Testis (tissue), 3 donors: ENCODE measurements around the gene ZNF333. TPM values are rescaled to one million over a fixed set of nuclear protein-coding genes. Genes with fewer than 3 reads are reported as not detected.

Source experiments
- DNase-seq: peaks from one replicate; pipeline ENCODE4 v3.0.0-alpha.2; 2019
- H3K27ac ChIP-seq, 2 donors: fragments of 200-600 bp; sonication (generic); one replicate each; pipeline ENCODE4 v1.5.1; 2019
- H3K27me3 ChIP-seq: fragments of 200-600 bp; sonication (generic); one replicate; pipeline ENCODE4 v1.5.1; 2019
- H3K36me3 ChIP-seq: fragments of 200-600 bp; sonication (generic); one replicate; pipeline ENCODE4 v1.5.1; 2017; ENCODE audit warnings: low read depth; ENCODE audit errors: missing control alignments
- H3K4me1 ChIP-seq: fragments of 200-600 bp; sonication (generic); one replicate; pipeline ENCODE4 v1.5.1; 2019
- H3K4me3 ChIP-seq, 2 donors: fragments of 200-600 bp; sonication (generic); one replicate each; pipeline ENCODE4 v1.5.1; 2017 to 2019
- H3K9me3 ChIP-seq: fragments of 200-600 bp; sonication (generic); one replicate; pipeline ENCODE4 v1.5.1; 2017
- POLR2A ChIP-seq: fragments of 450-650 bp; IDR thresholded peaks from one replicate; pipeline ENCODE4 v1.6.1; 2017; ENCODE audit warnings: antibody characterized with exemption, mild to moderate bottlenecking, moderate library complexity
- WGBS, 2 donors: methylation state at CpG; one replicate each; pipeline ENCODE4 v1.1.5; 2018; 5-methylcytosine and 5-hydroxymethylcytosine counted together
- intact Hi-C: fragments of 100-400 bp; cut with DNase I; formaldehyde crosslinking; loops from one replicate; pipeline ENCODE4 v1.15.1; 2023; ENCODE audit warnings: low total_unique reads
- polyA plus RNA-seq: library from polyadenylated mRNA; stranded (reverse); fragments of 350-450 nt; fragmentation: Illumina TruSeq; extraction: RNeasy Lipid Tissue Mini Kit (QIAGEN cat#74804); gene quantifications from one replicate; pipeline ENCODE4 v1.2.3, GENCODE V29; 2014; ENCODE audit warnings: low read depth, low replicate concordance; ENCODE audit not compliant: insufficient read depth
- total RNA-seq, 2 donors: library from RNA; depleted of rRNA; stranded (reverse); fragments of >200 nt; gene quantifications; one replicate each; pipeline ENCODE4 v1.2.3, GENCODE V29; 2016
- TF ChIP-seq, protein P1 (sequence below), 3 experiments: fragments of 450-650 bp in 2 of 3; fragments of 200-600 bp in 1 of 3; sonication (generic) in 1 of 3; IDR thresholded peaks; one replicate each; pipeline ENCODE4 v1.5.1; 2016 to 2019; ENCODE audit warnings: antibody characterized with exemption in 3 of 3, mild to moderate bottlenecking in 2 of 3, moderate library complexity in 1 of 3

Gene ZNF333
- total and polyA plus RNA-seq, 3 donors from 2014 or later, result 24.2 to 48.7 (median 42.4) TPM

DNA sequence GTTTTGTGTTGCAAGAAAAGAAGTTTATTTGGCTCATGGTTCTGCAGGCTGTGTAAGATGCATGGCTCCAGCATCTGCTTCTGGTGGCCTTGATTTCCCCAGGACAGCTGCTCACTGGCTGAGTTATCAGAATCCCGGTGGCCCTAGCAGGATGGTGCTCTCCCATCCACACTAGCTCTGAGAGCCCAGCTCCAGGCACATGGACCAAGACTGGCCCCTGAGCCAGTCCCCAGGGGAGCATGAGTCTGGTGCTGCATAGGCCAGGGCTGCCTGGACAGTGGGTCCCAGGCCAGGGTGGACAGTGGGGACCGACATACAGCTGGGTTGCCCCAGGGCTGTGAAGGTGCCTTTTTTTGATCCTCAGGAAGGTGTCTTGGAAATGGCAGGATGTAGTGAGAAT lies 78.2 kb downstream of the ZNF333 start:
- H3K4me1 ChIP-seq, result no peaks in the 10 kb centered on the region
- H3K27ac ChIP-seq, result no peak overlapping the region
- H3K9me3 ChIP-seq, result no peaks in the 10 kb centered on the region
- no peak for DNase-seq
- intact Hi-C loops, result no loop called here
- H3K36me3 ChIP-seq, result no peaks in the 10 kb centered on the region
- WGBS, 2 donors, result 60 to 88% methylated on average over 1 to 2 of the region's 2 CpGs
- H3K27me3 ChIP-seq, result no peaks in the 10 kb centered on the region
- H3K4me3 ChIP-seq, result no peak overlapping the region
- TF ChIP-seq POLR2A, result no peak
- TF ChIP-seq, protein P1, sequence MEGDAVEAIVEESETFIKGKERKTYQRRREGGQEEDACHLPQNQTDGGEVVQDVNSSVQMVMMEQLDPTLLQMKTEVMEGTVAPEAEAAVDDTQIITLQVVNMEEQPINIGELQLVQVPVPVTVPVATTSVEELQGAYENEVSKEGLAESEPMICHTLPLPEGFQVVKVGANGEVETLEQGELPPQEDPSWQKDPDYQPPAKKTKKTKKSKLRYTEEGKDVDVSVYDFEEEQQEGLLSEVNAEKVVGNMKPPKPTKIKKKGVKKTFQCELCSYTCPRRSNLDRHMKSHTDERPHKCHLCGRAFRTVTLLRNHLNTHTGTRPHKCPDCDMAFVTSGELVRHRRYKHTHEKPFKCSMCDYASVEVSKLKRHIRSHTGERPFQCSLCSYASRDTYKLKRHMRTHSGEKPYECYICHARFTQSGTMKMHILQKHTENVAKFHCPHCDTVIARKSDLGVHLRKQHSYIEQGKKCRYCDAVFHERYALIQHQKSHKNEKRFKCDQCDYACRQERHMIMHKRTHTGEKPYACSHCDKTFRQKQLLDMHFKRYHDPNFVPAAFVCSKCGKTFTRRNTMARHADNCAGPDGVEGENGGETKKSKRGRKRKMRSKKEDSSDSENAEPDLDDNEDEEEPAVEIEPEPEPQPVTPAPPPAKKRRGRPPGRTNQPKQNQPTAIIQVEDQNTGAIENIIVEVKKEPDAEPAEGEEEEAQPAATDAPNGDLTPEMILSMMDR (IDR thresholded peaks at IDR 0.05), result no peak

DNA sequence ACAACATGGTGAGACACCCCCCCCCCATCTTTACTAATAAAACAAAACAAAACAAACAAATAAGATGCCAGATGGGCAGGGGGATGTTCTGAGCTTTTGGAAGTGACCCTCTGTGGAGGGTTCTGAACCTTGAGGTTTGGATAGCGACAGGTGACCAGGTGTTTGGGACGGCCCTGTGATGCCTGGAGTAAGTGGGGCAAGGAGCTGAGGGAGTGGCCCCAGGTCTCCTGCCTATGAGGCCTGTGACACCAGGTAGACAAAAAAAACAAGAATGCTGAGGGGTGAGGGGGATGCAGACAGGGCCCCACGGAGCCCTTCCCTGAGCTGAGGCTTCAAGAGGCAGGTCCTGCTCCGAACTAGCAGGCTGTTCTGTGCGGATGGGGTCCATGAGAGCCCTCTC lies 79.4 kb downstream of the ZNF333 start:
- Histone ChIP-seq H3K9me3 (no peaks in the 10 kb centered on the region), H3K4me3 (no peak overlapping the region), H3K4me1 (no peaks in the 10 kb centered on the region), H3K27ac (no peak overlapping the region), H3K36me3 (no peaks in the 10 kb centered on the region), H3K27me3 (no peaks in the 10 kb centered on the region)
- no peak for TF ChIP-seq POLR2A
- TF ChIP-seq, protein P1 (IDR thresholded peaks at IDR 0.05), result no peak
- WGBS, 2 donors, result 85 to 88% methylated on average over 5 of the region's 5 CpGs
- intact Hi-C loops, result no loop called here
- DNase-seq, result no peak

DNA sequence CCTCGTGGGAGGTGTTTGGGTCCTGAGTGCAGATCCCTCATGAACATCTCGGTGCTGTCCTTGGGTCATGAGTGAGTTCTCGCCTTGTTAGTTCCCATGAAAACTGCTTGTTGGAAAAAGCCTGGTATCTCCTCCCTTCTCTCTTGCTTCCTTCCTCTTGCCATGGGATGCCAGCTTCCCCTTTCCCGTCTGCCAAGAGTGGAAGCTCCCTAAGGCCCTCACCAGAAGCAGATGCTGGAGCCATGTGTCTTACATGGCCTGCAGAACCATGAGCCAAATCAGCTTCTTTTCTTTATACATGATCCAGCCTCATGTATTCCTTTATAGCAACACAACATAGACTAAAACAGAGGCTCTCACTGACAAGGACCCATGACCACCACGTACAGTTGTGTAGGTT lies 80.3 kb downstream of the ZNF333 start:
- no peak for DNase-seq
- Histone ChIP-seq H3K36me3 (no peaks in the 10 kb centered on the region), H3K4me1 (no peaks in the 10 kb centered on the region), H3K4me3 (no peak overlapping the region), H3K27me3 (no peaks in the 10 kb centered on the region), H3K9me3 (no peaks in the 10 kb centered on the region), H3K27ac (no peak overlapping the region)
- intact Hi-C loops, result no loop called here
- whole genome bisulfite sequencing, 2 donors, result 70 to 83% methylated on average over 5 of the region's 5 CpGs
- TF ChIP-seq POLR2A, result no peak
- TF ChIP-seq, protein P1 (IDR thresholded peaks at IDR 0.05), result no peak

DNA sequence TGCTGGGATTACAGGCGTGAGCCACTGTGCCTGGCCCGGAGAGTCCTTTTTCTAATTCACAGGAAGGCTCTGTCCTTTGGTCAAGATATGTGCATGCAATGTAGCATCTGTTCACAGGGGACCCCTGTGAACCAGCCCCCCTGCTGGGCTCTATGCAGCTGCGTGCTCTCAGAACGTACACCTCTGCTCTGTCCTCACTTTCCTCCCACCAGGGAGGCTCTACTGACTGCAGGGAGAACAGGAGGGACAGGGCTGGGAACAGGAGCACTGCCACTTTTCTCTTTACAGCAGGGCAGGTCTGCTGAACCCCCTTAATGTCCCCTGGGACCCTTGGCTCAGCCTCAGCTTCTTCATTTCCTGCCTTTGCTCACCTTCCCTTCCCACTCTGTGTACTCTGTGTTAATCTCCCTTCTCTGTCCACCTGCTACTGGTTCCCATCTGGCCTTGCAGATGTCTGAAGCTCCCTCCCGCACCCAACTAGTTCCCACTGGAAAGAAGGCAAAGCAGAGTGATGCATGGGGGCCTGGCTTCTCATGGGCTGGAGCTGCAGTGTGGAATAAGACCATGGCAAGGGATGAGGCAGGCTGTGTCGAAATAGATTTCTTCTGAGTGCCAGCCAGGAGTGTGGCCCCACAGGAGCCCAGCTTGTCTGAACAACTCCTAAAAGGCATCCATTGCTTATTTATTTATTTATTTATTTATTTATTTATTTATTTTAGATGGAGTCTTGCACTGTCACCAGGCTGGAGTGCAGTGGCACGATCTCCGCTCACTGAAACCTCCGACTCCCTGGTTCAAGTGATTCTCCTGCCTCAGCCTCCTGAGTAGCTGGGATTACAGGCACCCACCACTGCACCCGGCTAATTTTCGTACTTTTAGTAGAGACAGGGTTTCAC lies 81.3 kb downstream of the ZNF333 start:
- 82 to 84% methylated on average over 11 of the region's 11 CpGs for WGBS, 2 donors
- H3K9me3 ChIP-seq, result no peaks in the 10 kb centered on the region
- no peak overlapping the region for H3K27ac ChIP-seq
- H3K27me3 ChIP-seq, result no peaks in the 10 kb centered on the region
- TF ChIP-seq POLR2A, result no peak
- TF ChIP-seq, protein P1 (IDR thresholded peaks at IDR 0.05), result no peak
- intact Hi-C loops, result no loop called here
- no peaks in the 10 kb centered on the region for H3K36me3 ChIP-seq
- DNase-seq, result no peak
- H3K4me3 ChIP-seq, result no peak overlapping the region
- H3K4me1 ChIP-seq, result no peaks in the 10 kb centered on the region

DNA sequence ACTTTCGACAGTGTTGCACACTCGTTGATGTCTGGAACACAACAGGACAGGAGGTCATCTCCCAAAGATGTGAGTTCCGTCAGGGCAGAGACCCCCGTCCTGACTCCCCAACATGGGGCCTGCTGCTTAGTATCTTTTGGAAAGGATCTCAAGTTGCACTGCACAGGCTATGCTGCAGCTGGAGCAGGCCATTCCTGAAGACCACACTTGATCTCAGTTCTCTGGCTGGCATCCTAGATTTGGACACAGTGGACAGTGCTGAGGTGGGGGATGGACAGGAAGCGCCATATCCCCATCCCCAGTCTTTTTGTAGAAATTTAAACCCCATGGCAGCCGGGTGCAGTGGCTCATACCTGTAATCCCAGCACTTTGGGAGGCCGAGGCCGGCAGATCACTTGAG lies 82.6 kb downstream of the ZNF333 start:
- DNase-seq, result no peak
- Histone ChIP-seq H3K27ac (no peak overlapping the region), H3K4me3 (no peak overlapping the region), H3K27me3 (no peaks in the 10 kb centered on the region), H3K4me1 (peaks cover 2% of the 10 kb centered on the region), H3K9me3 (no peaks in the 10 kb centered on the region), H3K36me3 (no peaks in the 10 kb centered on the region)
- intact Hi-C loops, result no loop called here
- WGBS, 2 donors, result 85 to 91% methylated on average over 8 of the region's 8 CpGs
- TF ChIP-seq POLR2A, result no peak
- TF ChIP-seq, protein P1 (IDR thresholded peaks at IDR 0.05), result no peak
